Measurements from ENCODE around the gene SLC13A4. TPM values are rescaled to one million over a fixed set of nuclear protein-coding genes. Genes with fewer than 3 reads are reported as not detected.

SLC13A4 gene
- polyA plus RNA-seq, 1 donor from 2014 or later, result 1.4 TPM

GRCh38 chr7:135756191-135756590 is 28.2 kb upstream of the SLC13A4 start:
- TF ChIP-seq EZH2 (IDR thresholded peaks at IDR 0.05; ENCODE audit: borderline replicate concordance, insufficient read depth, low read length, poor library complexity, severe bottlenecking) (no peak), CTCF (IDR thresholded peaks at IDR 0.05; ENCODE audit: poor library complexity, severe bottlenecking) (no peak), SMC3 (conservative IDR thresholded peaks at IDR 0.05; ENCODE audit: poor library complexity) (no peak)
- Histone ChIP-seq H3K9me3 (ENCODE audit: low read length) (no peaks in the 10 kb centered on the region), H3K27ac (ENCODE audit: low read length) (no peak overlapping the region), H3K36me3 (ENCODE audit: insufficient read depth, low read length) (no peaks in the 10 kb centered on the region), H3K9me2 (ENCODE audit: insufficient read depth, low read length) (no peaks in the 10 kb centered on the region), H4K20me1 (ENCODE audit: insufficient read depth) (no peaks in the 10 kb centered on the region), H3F3A (ENCODE audit: insufficient read depth, low read length, poor library complexity, severe bottlenecking) (no peaks in the 10 kb centered on the region), H3K79me2 (replicated peaks; ENCODE audit: insufficient read depth, low read length) (no peaks in the 10 kb centered on the region), H2AFZ (ENCODE audit: low read depth, low read length) (no peak overlapping the region), H3K4me2 (ENCODE audit: low read length) (no peak overlapping the region), H3K4me3 (ENCODE audit: low read length) (no peak overlapping the region), H3K27me3 (ENCODE audit: insufficient read depth, low read depth, low read length) (no peaks in the 10 kb centered on the region), H3K9ac (ENCODE audit: low read length) (no peak overlapping the region)

GRCh38 chr7:135755351-135755753 is 27.4 kb upstream of the SLC13A4 start:
- Histone ChIP-seq H3K9me2 (ENCODE audit: insufficient read depth, low read length) (no peaks in the 10 kb centered on the region), H3K79me2 (replicated peaks; ENCODE audit: insufficient read depth, low read length) (no peaks in the 10 kb centered on the region), H3K4me3 (ENCODE audit: low read length) (no peak overlapping the region), H3K27ac (ENCODE audit: low read length) (no peak overlapping the region), H2AFZ (ENCODE audit: low read depth, low read length) (no peak overlapping the region), H3K27me3 (ENCODE audit: insufficient read depth, low read depth, low read length) (no peaks in the 10 kb centered on the region), H3K36me3 (ENCODE audit: insufficient read depth, low read length) (no peaks in the 10 kb centered on the region), H4K20me1 (ENCODE audit: insufficient read depth) (no peaks in the 10 kb centered on the region), H3K4me2 (ENCODE audit: low read length) (no peak overlapping the region), H3F3A (ENCODE audit: insufficient read depth, low read length, poor library complexity, severe bottlenecking) (no peaks in the 10 kb centered on the region), H3K9ac (ENCODE audit: low read length) (no peak overlapping the region), H3K9me3 (ENCODE audit: low read length) (no peaks in the 10 kb centered on the region)
- TF ChIP-seq POLR2AphosphoS5 (IDR thresholded peaks at IDR 0.05) (no peak), TAF1 (IDR thresholded peaks at IDR 0.05; ENCODE audit: low read depth) (no peak), EZH2 (IDR thresholded peaks at IDR 0.05; ENCODE audit: borderline replicate concordance, insufficient read depth, low read length, poor library complexity, severe bottlenecking) (no peak), CTCF (IDR thresholded peaks at IDR 0.05; ENCODE audit: poor library complexity, severe bottlenecking) (no peak), RAD21 (conservative IDR thresholded peaks at IDR 0.05) (no peak), MXI1 (conservative IDR thresholded peaks at IDR 0.05; ENCODE audit: poor library complexity, severe bottlenecking) (no peak), EP300 (conservative IDR thresholded peaks at IDR 0.05; ENCODE audit: poor library complexity, severe bottlenecking) (no peak), SMC3 (conservative IDR thresholded peaks at IDR 0.05; ENCODE audit: poor library complexity) (no peak), REST (IDR thresholded peaks at IDR 0.05; ENCODE audit: borderline replicate concordance) (no peak)

Data from neural cell (in vitro differentiated cells).